NB4 (cell line): Measurements from ENCODE around the gene ZW10.

Source experiments
- DNase-seq: peaks from one replicate; pipeline ENCODE4 v3.0.0; 2010; ENCODE audit warnings: low read depth
- H3K4me3 ChIP-seq: one replicate; pipeline ENCODE4 v1.5.1; 2011; ENCODE audit warnings: mild to moderate bottlenecking, low read depth, low read length, moderate library complexity
- MAX ChIP-seq: IDR thresholded peaks from 2 replicates; pipeline ENCODE4 v1.6.1; 2011; ENCODE audit warnings: low read depth, low read length
- MYC ChIP-seq: IDR thresholded peaks from 2 replicates; pipeline ENCODE4 v1.6.1; 2011; ENCODE audit warnings: low read depth, low read length
- POLR2A ChIP-seq: IDR thresholded peaks from 2 replicates; pipeline ENCODE4 v1.6.1; 2011; ENCODE audit warnings: mild to moderate bottlenecking; ENCODE audit not compliant: insufficient read length; ENCODE audit errors: extremely low read depth
- TF ChIP-seq, protein P1 (sequence below): IDR thresholded peaks from one replicate; pipeline ENCODE4 v1.5.1; 2012; ENCODE audit warnings: low read depth, low read length

Gene ZW10

GRCh38 chr11:113698515-113698914 lies 75.0 kb downstream of the ZW10 start:
- TF ChIP-seq, protein P1, sequence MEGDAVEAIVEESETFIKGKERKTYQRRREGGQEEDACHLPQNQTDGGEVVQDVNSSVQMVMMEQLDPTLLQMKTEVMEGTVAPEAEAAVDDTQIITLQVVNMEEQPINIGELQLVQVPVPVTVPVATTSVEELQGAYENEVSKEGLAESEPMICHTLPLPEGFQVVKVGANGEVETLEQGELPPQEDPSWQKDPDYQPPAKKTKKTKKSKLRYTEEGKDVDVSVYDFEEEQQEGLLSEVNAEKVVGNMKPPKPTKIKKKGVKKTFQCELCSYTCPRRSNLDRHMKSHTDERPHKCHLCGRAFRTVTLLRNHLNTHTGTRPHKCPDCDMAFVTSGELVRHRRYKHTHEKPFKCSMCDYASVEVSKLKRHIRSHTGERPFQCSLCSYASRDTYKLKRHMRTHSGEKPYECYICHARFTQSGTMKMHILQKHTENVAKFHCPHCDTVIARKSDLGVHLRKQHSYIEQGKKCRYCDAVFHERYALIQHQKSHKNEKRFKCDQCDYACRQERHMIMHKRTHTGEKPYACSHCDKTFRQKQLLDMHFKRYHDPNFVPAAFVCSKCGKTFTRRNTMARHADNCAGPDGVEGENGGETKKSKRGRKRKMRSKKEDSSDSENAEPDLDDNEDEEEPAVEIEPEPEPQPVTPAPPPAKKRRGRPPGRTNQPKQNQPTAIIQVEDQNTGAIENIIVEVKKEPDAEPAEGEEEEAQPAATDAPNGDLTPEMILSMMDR: no peak
- TF ChIP-seq MYC (no peak), POLR2A (no peak), MAX (no peak)
- H3K4me3 ChIP-seq: no peak overlapping the region
- DNase-seq: no peak

GRCh38 chr11:113697756-113698407 lies 75.6 kb downstream of the ZW10 start:
- TF ChIP-seq, protein P1: no peak
- no peak for TF ChIP-seq POLR2A
- TF ChIP-seq MYC: no peak
- TF ChIP-seq MAX: no peak
- no peak overlapping the region for H3K4me3 ChIP-seq
- no peak for DNase-seq

GRCh38 chr11:113697111-113697510 lies 76.4 kb downstream of the ZW10 start:
- DNase-seq: no peak
- TF ChIP-seq POLR2A: no peak
- TF ChIP-seq MAX: no peak
- TF ChIP-seq MYC: no peak
- TF ChIP-seq, protein P1: no peak
- H3K4me3 ChIP-seq: no peak overlapping the region

GRCh38 chr11:113695207-113695606 lies 78.3 kb downstream of the ZW10 start:
- no peak overlapping the region for H3K4me3 ChIP-seq
- TF ChIP-seq, protein P1: no peak
- TF ChIP-seq POLR2A (no peak), MAX (no peak), MYC (no peak)
- no peak for DNase-seq

- H3K4me3 ChIP-seq: no peak overlapping the region
- no peak for DNase-seq
- TF ChIP-seq, protein P1: no peak
- TF ChIP-seq MYC (no peak), MAX (no peak), POLR2A (no peak)
Measured at GRCh38 chr11:113694390-113694789, 79.1 kb downstream of the ZW10 start.
